Activated T-cell treated with anti-CD3 and anti-CD28 coated beads, Interleukin-2, amount 50 U/mL, for 1 hour (primary cell): ENCODE results near the gene COA8.
A peak's percentile ranks its signal among the peaks of the same experiment; 100 is the strongest.

ENCODE experiments used
- DNase-seq: peaks from one replicate; pipeline ENCODE4 v3.0.0-alpha.2; 2020

The COA8 gene

DNA sequence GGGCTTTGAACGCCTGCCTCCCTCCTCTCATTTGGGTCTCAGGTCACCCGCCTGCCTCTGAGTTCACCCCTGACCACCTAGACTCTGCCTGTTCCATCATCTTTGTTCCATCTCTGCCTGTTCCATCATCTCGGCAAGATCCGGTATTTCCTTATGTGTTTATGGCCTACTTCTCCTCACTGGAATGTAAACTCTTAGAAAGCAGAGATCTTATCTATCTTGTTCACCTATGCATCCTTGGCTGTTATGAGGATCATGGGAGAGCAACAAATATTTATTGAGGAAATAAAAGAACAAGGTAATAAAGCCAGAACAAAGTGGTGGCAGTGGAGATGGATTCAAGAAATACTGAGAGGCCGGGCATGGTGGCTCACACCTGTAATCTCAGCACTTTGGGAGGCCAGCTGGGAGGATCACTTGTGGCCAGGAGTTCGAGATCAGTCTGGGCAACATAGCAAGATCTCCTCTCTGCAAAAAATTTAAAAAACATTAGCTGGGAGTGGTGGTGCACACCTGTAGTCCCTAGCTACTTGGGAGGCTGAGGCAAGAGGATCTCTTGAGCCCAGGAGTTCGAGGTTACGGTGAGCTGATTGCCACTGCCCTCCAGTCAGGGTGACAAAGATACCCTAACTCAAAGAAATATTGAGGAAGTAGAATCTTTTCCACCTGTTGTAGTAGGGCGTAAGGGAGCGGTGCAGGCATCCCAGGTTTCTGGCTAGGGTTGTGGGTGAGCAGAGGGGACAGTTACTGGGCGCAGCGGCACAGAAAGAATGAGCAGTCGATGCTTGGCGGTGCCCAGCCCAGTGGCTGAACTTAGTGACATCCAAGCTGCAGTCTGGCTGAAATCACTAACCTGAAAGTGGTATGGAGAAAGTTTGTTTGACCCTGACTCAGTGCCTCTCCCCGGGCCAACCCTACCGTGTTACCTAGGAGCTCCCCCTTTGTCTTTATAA is 64.6 kb downstream of the COA8 start:
- no peak for DNase-seq

DNA sequence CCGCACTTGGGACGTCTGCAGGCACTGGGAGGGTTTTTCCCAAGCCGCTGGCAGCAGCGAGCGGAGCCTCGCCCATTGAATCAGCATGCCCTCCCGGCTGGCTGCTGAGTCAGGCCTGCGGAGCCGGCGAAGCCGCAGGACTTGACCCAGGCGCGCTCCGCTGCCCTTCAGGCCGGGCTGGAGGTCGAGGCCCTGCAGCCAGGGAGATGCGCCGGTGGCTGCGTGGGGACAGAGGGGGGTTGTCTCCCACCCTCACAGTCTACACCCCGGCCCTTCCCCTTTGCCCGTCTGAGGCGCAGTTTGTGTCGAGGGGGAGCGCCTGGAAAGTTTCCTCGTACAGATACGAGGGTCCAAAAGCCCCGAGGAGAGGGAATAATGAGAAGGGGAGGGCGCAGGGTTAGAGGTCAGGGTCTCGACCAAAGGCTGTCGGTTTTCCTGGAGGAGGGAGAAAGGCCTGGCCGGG is 65.5 kb downstream of the COA8 start:
- peak; percentile 33 for DNase-seq

DNA sequence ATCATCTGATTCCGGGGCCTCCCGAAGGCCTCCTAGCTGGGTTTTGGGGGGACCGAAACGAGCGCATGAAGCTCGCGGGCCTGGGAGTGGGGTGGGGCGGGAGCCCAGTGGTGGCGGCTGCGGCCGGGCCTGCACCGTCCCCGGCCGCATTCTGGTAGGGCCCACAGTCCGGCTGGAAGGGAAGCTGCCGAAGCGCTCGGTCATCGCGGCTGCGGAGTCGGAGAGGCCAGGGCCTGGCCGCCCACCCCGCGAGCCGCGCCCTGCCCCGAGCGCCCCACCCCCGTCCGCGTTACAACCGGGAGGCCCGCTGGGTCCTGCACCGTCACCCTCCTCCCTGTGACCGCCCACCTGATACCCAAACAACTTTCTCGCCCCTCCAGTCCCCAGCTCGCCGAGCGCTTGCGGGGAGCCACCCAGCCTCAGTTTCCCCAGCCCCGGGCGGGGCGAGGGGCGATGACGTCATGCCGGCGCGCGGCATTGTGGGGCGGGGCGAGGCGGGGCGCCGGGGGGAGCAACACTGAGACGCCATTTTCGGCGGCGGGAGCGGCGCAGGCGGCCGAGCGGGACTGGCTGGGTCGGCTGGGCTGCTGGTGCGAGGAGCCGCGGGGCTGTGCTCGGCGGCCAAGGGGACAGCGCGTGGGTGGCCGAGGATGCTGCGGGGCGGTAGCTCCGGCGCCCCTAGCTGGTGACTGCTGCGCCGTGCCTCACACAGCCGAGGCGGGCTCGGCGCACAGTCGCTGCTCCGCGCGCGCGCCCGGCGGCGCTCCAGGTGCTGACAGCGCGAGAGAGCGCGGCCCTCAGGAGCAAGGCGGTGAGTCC is 66.1 kb downstream of the COA8 start, which contains the start of gene KLC1:
Gene KLC1 (plus strand): TSS at position 528 of the 819 bp plus-strand sequence. CDS start 25,354 bp downstream, outside the sequence.
- peak; percentile 90 for DNase-seq

DNA sequence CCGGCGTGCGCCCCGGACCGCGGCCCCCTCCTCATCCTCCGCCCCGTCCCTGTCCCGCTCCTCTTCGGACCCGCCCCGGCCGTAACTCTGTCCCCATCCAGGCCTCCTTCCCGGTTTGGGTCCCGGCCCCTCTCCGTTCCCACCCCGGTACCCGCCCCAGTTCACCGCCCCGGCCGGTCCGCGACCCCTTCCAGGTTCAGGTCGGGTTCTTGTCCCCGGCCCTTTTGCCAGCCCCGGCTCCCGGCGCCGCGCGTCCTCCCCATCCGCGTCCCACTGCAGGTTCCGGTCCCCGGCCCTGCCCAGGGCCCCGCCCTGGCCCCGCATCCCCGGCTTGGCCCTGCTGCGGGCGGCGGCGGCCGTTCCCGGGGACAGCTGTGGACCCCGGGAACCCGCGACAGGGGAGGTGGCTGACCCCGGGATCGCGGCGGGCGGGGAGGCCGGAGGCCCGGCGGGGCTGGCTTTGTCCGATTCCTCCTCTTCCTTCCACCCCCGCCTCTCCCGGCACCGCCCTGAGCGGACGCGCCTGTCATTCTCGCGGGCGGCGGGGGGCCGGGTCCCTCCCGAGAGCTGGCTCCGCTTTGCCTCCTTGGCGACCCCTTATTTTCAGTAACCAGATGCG is 66.9 kb downstream of the COA8 start:
- no peak for DNase-seq

DNA sequence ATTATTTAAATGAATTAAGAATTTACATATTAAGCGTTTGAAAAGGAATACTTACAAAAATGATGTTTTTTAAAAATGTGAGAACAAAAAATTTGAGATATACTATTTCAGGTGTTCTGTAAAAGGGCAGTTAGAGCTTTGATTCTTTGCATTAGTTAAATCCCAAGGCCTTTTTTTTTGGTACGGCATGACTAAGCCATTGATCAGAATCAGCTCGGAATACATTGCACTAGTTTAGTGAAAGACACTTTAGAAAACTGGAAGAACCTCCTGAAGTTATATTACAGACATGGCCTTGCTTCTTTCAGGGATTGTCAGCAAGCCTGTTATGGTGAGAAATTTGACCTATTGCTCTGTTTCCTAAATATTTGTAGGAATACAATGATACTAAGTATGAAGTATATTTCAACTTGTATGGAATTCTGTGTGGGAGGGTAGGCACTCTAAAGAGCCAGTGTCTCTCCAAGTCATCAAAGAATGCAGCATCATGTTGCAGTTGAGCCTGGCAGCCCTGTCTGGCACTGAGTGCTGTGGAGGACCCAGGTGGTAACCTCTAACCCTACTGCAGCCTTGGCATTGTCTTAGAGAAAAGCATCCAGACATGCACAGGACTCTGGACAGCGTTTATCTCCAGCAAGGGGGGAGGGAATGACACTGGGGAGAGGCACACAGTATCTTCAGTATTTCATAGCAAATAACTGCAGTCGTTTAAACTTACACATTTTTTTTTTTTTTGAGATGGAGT is 67.8 kb downstream of the COA8 start:
- DNase-seq: no peak

DNA sequence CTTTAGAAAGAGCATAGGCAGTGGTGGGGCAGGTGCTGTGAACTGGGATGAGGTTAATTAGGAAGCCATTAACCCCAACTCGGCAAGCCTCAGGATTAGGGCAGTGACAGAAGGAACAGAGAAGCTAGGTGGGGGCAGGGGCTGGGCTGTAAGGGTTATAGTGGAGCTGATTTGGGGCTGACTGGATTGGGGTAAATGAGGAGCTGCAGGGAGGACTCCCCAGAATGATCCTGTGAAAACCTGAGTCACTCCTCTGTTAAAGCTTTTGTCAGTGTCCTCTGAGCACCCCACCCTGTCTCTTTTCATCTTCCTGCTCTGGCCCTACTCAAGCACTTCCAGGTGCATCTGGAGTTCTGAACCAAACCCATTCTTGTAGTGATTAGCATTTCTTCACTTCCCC is 70.6 kb downstream of the COA8 start:
- no peak for DNase-seq

DNA sequence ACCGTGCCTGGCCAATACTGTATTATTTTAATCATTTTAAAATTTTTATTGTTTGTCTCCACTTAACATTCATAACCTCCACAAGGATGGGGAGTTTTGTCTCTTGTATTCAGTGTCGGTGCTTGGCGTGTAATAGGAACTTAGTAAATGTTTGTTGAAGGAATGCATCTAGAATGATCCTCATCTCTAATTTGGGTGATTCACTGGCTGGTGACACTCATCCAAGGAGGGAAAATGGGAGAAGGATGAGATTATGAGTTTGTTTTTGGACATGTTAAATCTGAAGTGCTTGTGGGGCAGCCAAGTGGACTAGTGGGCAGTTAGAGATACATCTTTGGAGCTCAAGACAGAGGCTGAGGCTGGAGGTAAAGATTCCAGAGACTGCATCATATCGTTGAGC is 71.4 kb downstream of the COA8 start:
- DNase-seq: no peak

DNA sequence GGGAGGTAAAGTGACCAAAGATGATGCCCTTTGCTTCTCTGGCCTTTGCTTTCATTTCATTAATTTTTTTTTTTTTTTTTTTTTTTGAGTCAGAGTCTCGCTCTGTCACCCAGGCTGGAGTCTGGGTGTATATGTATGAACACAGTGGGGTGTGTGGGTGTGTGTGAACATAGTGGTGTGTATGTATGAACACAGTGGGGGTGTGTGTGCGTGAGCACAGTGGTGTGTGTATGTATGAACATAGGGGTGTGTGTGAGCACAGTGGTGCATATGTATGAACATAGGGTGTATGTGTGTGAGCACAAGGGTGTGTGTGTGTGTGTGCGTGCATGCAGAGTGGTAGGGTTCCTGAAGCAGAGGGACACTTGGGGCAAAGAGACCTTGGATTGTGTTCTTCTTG is 75.8 kb downstream of the COA8 start:
- DNase-seq: no peak
